GM06990 (cell line): Measurements from ENCODE around the gene PARVA.

Experiments used
- DNase-seq: peaks from one replicate; pipeline ENCODE4 v3.0.0-alpha.2; 2011; ENCODE audit not compliant: insufficient read length; ENCODE audit errors: extremely low read depth
- H3K27me3 ChIP-seq: replicated peaks from 2 replicates; pipeline ENCODE4 v1.6.0; 2011; ENCODE audit warnings: low read length; ENCODE audit not compliant: control insufficient read depth, insufficient read depth
- H3K36me3 ChIP-seq: 2 replicates; pipeline ENCODE4 v1.5.1; 2011; ENCODE audit warnings: low read length; ENCODE audit not compliant: control insufficient read depth, insufficient read depth
- H3K4me3 ChIP-seq: replicated peaks from 2 replicates; pipeline ENCODE4 v1.5.1; 2011; ENCODE audit warnings: low read depth, mild to moderate bottlenecking, control low read depth, low read length
- CTCF ChIP-seq: IDR thresholded peaks from 2 replicates; pipeline ENCODE4 v1.5.1; 2011; ENCODE audit warnings: low read length, control low read depth, mild to moderate bottlenecking, inconsistent platforms; ENCODE audit not compliant: insufficient read depth, poor library complexity, severe bottlenecking

PARVA gene

GRCh38 chr11:12526789-12527188 is 149.4 kb downstream of the PARVA start:
- TF ChIP-seq CTCF = no peak
- no peak overlapping the region for H3K4me3 ChIP-seq
- H3K36me3 ChIP-seq = no peaks in the 10 kb centered on the region
- no peak for DNase-seq
- H3K27me3 ChIP-seq = no peaks in the 10 kb centered on the region

GRCh38 chr11:12528487-12528886 is 151.1 kb downstream of the PARVA start:
- no peak for DNase-seq
- TF ChIP-seq CTCF = no peak
- no peak overlapping the region for H3K4me3 ChIP-seq
- H3K36me3 ChIP-seq = no peaks in the 10 kb centered on the region
- no peaks in the 10 kb centered on the region for H3K27me3 ChIP-seq

DNA sequence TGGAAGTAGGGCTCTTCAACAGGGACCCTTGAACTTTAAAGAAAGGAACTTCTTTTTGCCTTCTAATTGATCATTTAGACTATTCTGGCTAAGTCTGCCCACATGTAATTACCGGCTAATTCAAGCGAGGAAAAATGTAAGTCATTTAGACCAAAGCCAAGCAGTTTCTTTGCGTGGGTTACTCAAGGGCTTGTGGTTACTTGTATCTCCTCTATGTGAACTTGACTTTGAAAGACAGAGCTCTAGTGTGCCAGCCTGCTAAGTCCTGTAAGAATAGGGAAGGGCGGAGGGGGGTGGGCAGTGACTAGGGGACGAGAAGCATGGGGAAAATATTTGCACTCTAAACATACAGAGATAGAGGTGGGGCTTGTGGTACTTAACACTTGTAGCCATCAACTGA is 151.7 kb downstream of the PARVA start:
- Histone ChIP-seq H3K27me3 (no peaks in the 10 kb centered on the region), H3K36me3 (no peaks in the 10 kb centered on the region), H3K4me3 (no peak overlapping the region)
- TF ChIP-seq CTCF = no peak
- DNase-seq = no peak

GRCh38 chr11:12529793-12530192 is 152.4 kb downstream of the PARVA start:
- no peaks in the 10 kb centered on the region for H3K27me3 ChIP-seq
- H3K4me3 ChIP-seq = no peak overlapping the region
- TF ChIP-seq CTCF = no peak
- no peak for DNase-seq
- no peaks in the 10 kb centered on the region for H3K36me3 ChIP-seq

GRCh38 chr11:12531020-12531419 is 153.6 kb downstream of the PARVA start:
- no peaks in the 10 kb centered on the region for H3K36me3 ChIP-seq
- no peak for DNase-seq
- H3K4me3 ChIP-seq = no peak overlapping the region
- H3K27me3 ChIP-seq = 0 out of 2 replicates have a peak, but pooled peaks cover 2% of the 10 kb centered on the region
- TF ChIP-seq CTCF = no peak

GRCh38 chr11:12531681-12532080 is 154.3 kb downstream of the PARVA start:
- Histone ChIP-seq H3K36me3 (no peaks in the 10 kb centered on the region), H3K27me3 (0 out of 2 replicates have a peak, but pooled peaks cover 2% of the 10 kb centered on the region)

More at GRCh38 chr11:12531681-12532080, 154.3 kb downstream of the PARVA start:
- DNase-seq = no peak
- H3K4me3 ChIP-seq = no peak overlapping the region
- TF ChIP-seq CTCF = no peak
